HepG2 (cell line): ENCODE data around the gene LPIN3. TPM values are rescaled to one million over a fixed set of nuclear protein-coding genes. Genes with fewer than 3 reads are reported as not detected.

ENCODE experiments used
- ATAC-seq: fragments of 200-7000 bp; cut with Tn5 transposase; 3 replicates; pipeline ENCODE4 v1.9.1; 2020; ENCODE audit warnings: mild to moderate bottlenecking, moderate library complexity
- BruUV-seq: library from RNA; stranded (reverse); fragments of 400-500 nt; replicated peaks from 2 replicates; lab custom pipeline; 2021; lab: Mats Ljungman, UMichigan
- CTCF ChIA-PET: fragments of 300-600 bp; formaldehyde crosslinking; extraction: SDS; loops from one replicate; lab custom pipeline; 2021; ENCODE audit warnings: low total read pairs, inconsistent platforms, low intra/inter-chr PET ratio; lab: Yijun Ruan, JAX
- POLR2A ChIA-PET: fragments of 350-600 bp; sonication (Branson Sonifier 250); formaldehyde crosslinking; loops from one replicate; lab custom pipeline; 2020; ENCODE audit warnings: antibody characterized with exemption, inconsistent platforms; lab: Yijun Ruan, JAX
- DNase-seq: peaks from one replicate; pipeline ENCODE4 v3.0.0-alpha.2; 2015; ENCODE audit warnings: low spot score
- FAIRE-seq: peaks from 3 replicates; lab custom pipeline; 2011; peaks lifted over from hg19 to GRCh38; lab: Jason Lieb, UNC
- H2AFZ ChIP-seq: one replicate; pipeline ENCODE4 v1.6.1; 2011; ENCODE audit warnings: low read length, inconsistent platforms
- H3K27ac ChIP-seq: fragments of 300-600 bp; 3 replicates; pipeline ENCODE4 v1.8.0; 2011; ENCODE audit warnings: mixed run types, mild to moderate bottlenecking, mixed read lengths, low read length, inconsistent platforms; ENCODE audit not compliant: insufficient read depth; ENCODE audit errors: extremely low read length
- H3K27me3 ChIP-seq, 2 experiments: fragments of 200-600 bp in 1 of 2; 2 replicates in 1 of 2; 3 replicates in 1 of 2; pipeline versions ENCODE4 v1.6.0 to v1.8.0; 2011; ENCODE audit warnings: low read length in 2 of 2, mild to moderate bottlenecking in 2 of 2, moderate library complexity in 2 of 2, inconsistent platforms in 1 of 2; ENCODE audit not compliant: insufficient read depth in 2 of 2, control insufficient read depth in 1 of 2
- H3K36me3 ChIP-seq, 2 experiments: fragments of 200-600 bp in 1 of 2; replicated peaks in 1 of 2; 2 replicates in 1 of 2; 3 replicates in 1 of 2; pipeline versions ENCODE4 v1.5.1 to v1.8.0; 2011; ENCODE audit warnings: low read length in 2 of 2, inconsistent platforms in 1 of 2; ENCODE audit not compliant: insufficient read depth in 2 of 2, control insufficient read depth in 1 of 2
- H3K4me1 ChIP-seq: 2 replicates; pipeline ENCODE4 v1.5.1; 2012; ENCODE audit warnings: low read length, inconsistent platforms; ENCODE audit not compliant: insufficient read depth
- H3K4me2 ChIP-seq: 2 replicates; pipeline ENCODE4 v1.6.0; 2011; ENCODE audit warnings: low read depth, low read length, inconsistent platforms
- H3K4me3 ChIP-seq, 3 experiments: fragments of 200-600 bp in 1 of 3; sonication (generic), shearing (Covaris generic) in 1 of 3; replicated peaks in 1 of 3; 2 replicates each; pipeline ENCODE4 v1.5.1; 2011 to 2016; ENCODE audit warnings: low read length in 3 of 3, inconsistent platforms in 2 of 3, low read depth in 2 of 3, mild to moderate bottlenecking in 2 of 3, control low read depth in 1 of 3, mixed read lengths in 1 of 3; ENCODE audit not compliant: insufficient read depth in 1 of 3
- H3K79me2 ChIP-seq: one replicate; pipeline ENCODE4 v1.6.1; 2011; ENCODE audit warnings: low read length, inconsistent platforms; ENCODE audit not compliant: insufficient read depth
- H3K9ac ChIP-seq: 2 replicates; pipeline ENCODE4 v1.6.0; 2011; ENCODE audit warnings: mild to moderate bottlenecking, low read depth, low read length, inconsistent platforms; ENCODE audit not compliant: insufficient read depth
- H3K9me3 ChIP-seq: 2 replicates; pipeline ENCODE4 v1.5.1; 2012; ENCODE audit warnings: mild to moderate bottlenecking, low read length
- H4K20me1 ChIP-seq: 2 replicates; pipeline ENCODE4 v1.6.0; 2011; ENCODE audit warnings: inconsistent platforms, mild to moderate bottlenecking, low read length, moderate library complexity; ENCODE audit not compliant: insufficient read depth
- DNMT1 ChIP-seq: sonication (generic); formaldehyde crosslinking; IDR thresholded peaks from 2 replicates; pipeline ENCODE4 v1.5.1; 2020; ENCODE audit warnings: mild to moderate bottlenecking, missing genetic modification reagents
- GMEB1 ChIP-seq: sonication (generic); formaldehyde crosslinking; IDR thresholded peaks from 2 replicates; pipeline ENCODE4 v1.5.1; 2020; ENCODE audit warnings: missing genetic modification reagents, mild to moderate bottlenecking, borderline replicate concordance
- HMG20B ChIP-seq: conservative IDR thresholded peaks from 2 replicates; pipeline ENCODE4 v1.6.1; 2016; ENCODE audit warnings: missing genetic modification reagents, missing compliant biosample characterization
- MAFG ChIP-seq: sonication (generic); formaldehyde crosslinking; IDR thresholded peaks from 2 replicates; pipeline ENCODE4 v1.5.1; 2020; ENCODE audit warnings: mild to moderate bottlenecking, missing genetic modification reagents
- ZNF484 ChIP-seq: sonication (generic); formaldehyde crosslinking; IDR thresholded peaks from 2 replicates; pipeline ENCODE4 v1.5.1; 2020; ENCODE audit warnings: mild to moderate bottlenecking, low read depth, missing genetic modification reagents, borderline replicate concordance
- ZNF614 ChIP-seq: IDR thresholded peaks from 2 replicates; pipeline ENCODE4 v1.6.1; 2018; ENCODE audit warnings: missing biosample characterization, missing genetic modification reagents, inconsistent platforms, borderline replicate concordance
- ZNF772 ChIP-seq: sonication (generic); formaldehyde crosslinking; IDR thresholded peaks from 2 replicates; pipeline ENCODE4 v1.5.0; 2020; ENCODE audit warnings: mild to moderate bottlenecking, missing genetic modification reagents
- WGBS: methylation state at CpG from one replicate; pipeline ENCODE4 v1.1.6; 2017; ENCODE audit warnings: low lambda C conversion rate; 5-methylcytosine and 5-hydroxymethylcytosine counted together
- in situ Hi-C: cut with HindIII; loops from 2 replicates; pipeline ENCODE4 v1.10.0; 2017; ENCODE audit warnings: low pct_unique_long_range_greater_than_20kb; ENCODE audit not compliant: extremely low pct_ligation_motif_present
- intact Hi-C: fragments of 100-400 bp; cut with micrococcal nuclease; formaldehyde crosslinking; loops from one replicate; pipeline ENCODE4 v1.10.0; 2022; ENCODE audit not compliant: unreplicated experiment
- polyA plus RNA-seq, 8 experiments: library from polyadenylated mRNA; depleted of rRNA in 3 of 8; stranded (reverse) in 7 of 8; unstranded in 1 of 8; fragments of >200 nt; fragmentation: Illumina TruSeq in 4 of 8; extraction: Trizol in 4 of 8; gene quantifications; 2 replicates each; pipeline versions ENCODE4 v1.2.1 to v1.2.3, GENCODE V29; 2011 to 2016; ENCODE audit warnings: low read depth in 4 of 8, missing spikeins in 1 of 8, mixed read lengths in 1 of 8; ENCODE audit not compliant: insufficient read depth in 1 of 8
- total RNA-seq, 5 experiments: library from RNA; depleted of rRNA; stranded (reverse); fragments of >200 nt; fragmentation: Illumina TruSeq; extraction: Trizol; gene quantifications; 2 replicates each; pipeline ENCODE4 v1.2.3, GENCODE V29; 2016; ENCODE audit warnings: low read depth in 1 of 5

LPIN3 gene
- total and polyA plus RNA-seq, 2 of the 13 experiments (the other 11 are each of a cell fraction or from before 2014, with no cell fraction given), result 14.2 to 28.6 TPM

GRCh38 chr20:41408156-41408794 lies 67.7 kb downstream of the LPIN3 start:
- no peak for FAIRE-seq
- ATAC-seq, result no peak
- no peak for TF ChIP-seq ZNF772 (CRISPR knock-in tag)
- 0 out of 2 replicates have a peak, but pooled peaks have one; percentile 39 for TF ChIP-seq DNMT1 (CRISPR knock-in tag)
- no peak for TF ChIP-seq ZNF484 (CRISPR knock-in tag)
- POLR2A ChIA-PET, result no interaction called here
- in situ Hi-C loops (no loop called here), intact Hi-C loops (no loop called here)
- H3K4me1 ChIP-seq, result no peaks in the 10 kb centered on the region
- no peaks in the 10 kb centered on the region for H3K79me2 ChIP-seq
- no peaks in the 10 kb centered on the region for H3K27me3 ChIP-seq
- CTCF ChIA-PET, result no interaction called here
- no peaks in the 10 kb centered on the region for H3K9me3 ChIP-seq
- no peak overlapping the region for H3K4me3 ChIP-seq
- 92% methylated on average over 5 of the region's 5 CpGs for WGBS
- H3K9ac ChIP-seq, result no peak overlapping the region
- no peak overlapping the region for H2AFZ ChIP-seq
- H3K27ac ChIP-seq, result no peak overlapping the region
- peaks cover 58 to 94% of the 10 kb centered on the region in 2 experiments for H3K36me3 ChIP-seq
- BruUV-seq, result no TSS peak
- DNase-seq, result no peak
- H4K20me1 ChIP-seq, result no peaks in the 10 kb centered on the region
- H3K4me2 ChIP-seq, result no peak overlapping the region

GRCh38 chr20:41408986-41409385 lies 68.4 kb downstream of the LPIN3 start:
- no peak for TF ChIP-seq HMG20B (CRISPR knock-in tag)
- TF ChIP-seq MAFG (CRISPR knock-in tag), result no peak
- TF ChIP-seq GMEB1 (CRISPR knock-in tag), result no peak
- no peak for TF ChIP-seq ZNF614 (CRISPR knock-in tag)
- Histone ChIP-seq H3K79me2 (no peaks in the 10 kb centered on the region), H3K9me3 (no peaks in the 10 kb centered on the region), H3K4me1 (no peaks in the 10 kb centered on the region), H3K4me3 (no peak overlapping the region), H4K20me1 (no peaks in the 10 kb centered on the region), H3K36me3 (peaks cover 60 to 97% of the 10 kb centered on the region in 2 experiments), H3K27ac (no peak overlapping the region), H3K27me3 (no peaks in the 10 kb centered on the region), H3K4me2 (no peak overlapping the region), H3K9ac (no peak overlapping the region), H2AFZ (no peak overlapping the region)
- WGBS, result 98% methylated on average over 9 of the region's 9 CpGs
- no TSS peak for BruUV-seq
- no peak for DNase-seq
- POLR2A ChIA-PET, result no interaction called here
- intact Hi-C loops, result no loop called here
- in situ Hi-C loops, result no loop called here
- CTCF ChIA-PET, result no interaction called here
- no peak for ATAC-seq
- no peak for FAIRE-seq

Other genes with a start within 250 kb of the LPIN3 start
- gene PLCG1, start 203.3 kb upstream of the LPIN3 start, total RNA-seq (2016; rRNA removed; fragmentation: Illumina TruSeq; extraction: Trizol), result 53.1 and 85.3 TPM in 2 replicates
- 158 and 207 TPM in 2 replicates for gene PLCG1, start 203.3 kb upstream of the LPIN3 start, polyA plus RNA-seq (2011; rRNA removed)
- 11.7 and 13.0 TPM in 2 replicates for gene ZHX3, start 23.1 kb upstream of the LPIN3 start, total RNA-seq (2016; rRNA removed; fragmentation: Illumina TruSeq; extraction: Trizol)
- 8.1 and 8.4 TPM in 2 replicates for gene ZHX3, start 23.1 kb upstream of the LPIN3 start, polyA plus RNA-seq (2011; rRNA removed)
- 0.14 and 0.29 TPM in 2 replicates for gene EMILIN3, start 26.0 kb downstream of the LPIN3 start, total RNA-seq (2016; rRNA removed; fragmentation: Illumina TruSeq; extraction: Trizol)
- 0.25 and 0.27 TPM in 2 replicates for gene EMILIN3, start 26.0 kb downstream of the LPIN3 start, polyA plus RNA-seq (2011; rRNA removed)